ENCODE data around the gene DYSF. TPM values are rescaled to one million over a fixed set of nuclear protein-coding genes. Genes with fewer than 3 reads are reported as not detected.
A peak's percentile ranks its signal among the peaks of the same experiment; 100 is the strongest.

DYSF gene
- total RNA-seq, 4 donors from 2014 or later, result 4.2 to 12.0 (median 5.9) TPM

DNA sequence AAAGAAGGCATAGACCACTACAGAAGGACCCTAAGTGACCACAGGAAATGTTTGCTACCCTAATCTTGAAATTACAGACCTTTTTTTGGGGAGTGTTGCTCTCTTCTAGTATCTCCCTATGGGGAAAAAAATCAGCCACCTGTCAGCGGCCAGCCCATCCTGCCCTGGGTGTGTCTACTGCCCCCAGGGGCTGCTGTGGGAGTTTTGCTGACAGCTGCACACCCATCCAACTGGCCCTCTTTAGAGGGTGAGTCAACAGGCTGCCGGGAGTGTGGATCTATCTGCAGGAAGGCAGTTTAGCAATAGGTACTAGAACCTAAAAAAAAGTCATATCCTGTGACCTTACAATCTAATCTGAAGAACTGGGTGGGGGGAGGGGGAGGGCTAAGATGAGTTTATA lies 796 bp upstream of the DYSF start:
- TF ChIP-seq POLR2A (IDR thresholded peaks at IDR 0.05) (no peak), EP300 (IDR thresholded peaks at IDR 0.05) (no peak)
- TF ChIP-seq, protein P1, sequence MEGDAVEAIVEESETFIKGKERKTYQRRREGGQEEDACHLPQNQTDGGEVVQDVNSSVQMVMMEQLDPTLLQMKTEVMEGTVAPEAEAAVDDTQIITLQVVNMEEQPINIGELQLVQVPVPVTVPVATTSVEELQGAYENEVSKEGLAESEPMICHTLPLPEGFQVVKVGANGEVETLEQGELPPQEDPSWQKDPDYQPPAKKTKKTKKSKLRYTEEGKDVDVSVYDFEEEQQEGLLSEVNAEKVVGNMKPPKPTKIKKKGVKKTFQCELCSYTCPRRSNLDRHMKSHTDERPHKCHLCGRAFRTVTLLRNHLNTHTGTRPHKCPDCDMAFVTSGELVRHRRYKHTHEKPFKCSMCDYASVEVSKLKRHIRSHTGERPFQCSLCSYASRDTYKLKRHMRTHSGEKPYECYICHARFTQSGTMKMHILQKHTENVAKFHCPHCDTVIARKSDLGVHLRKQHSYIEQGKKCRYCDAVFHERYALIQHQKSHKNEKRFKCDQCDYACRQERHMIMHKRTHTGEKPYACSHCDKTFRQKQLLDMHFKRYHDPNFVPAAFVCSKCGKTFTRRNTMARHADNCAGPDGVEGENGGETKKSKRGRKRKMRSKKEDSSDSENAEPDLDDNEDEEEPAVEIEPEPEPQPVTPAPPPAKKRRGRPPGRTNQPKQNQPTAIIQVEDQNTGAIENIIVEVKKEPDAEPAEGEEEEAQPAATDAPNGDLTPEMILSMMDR (IDR thresholded peaks at IDR 0.05), result no peak
- Histone ChIP-seq H3K4me1 (peaks cover 0 to 37% (median 17%) of the 10 kb centered on the region in 4 donors), H3K27ac (no peak overlapping the region), H3K36me3 (no peaks in the 10 kb centered on the region), H3K9me3 (no peaks in the 10 kb centered on the region), H3K27me3 (peaks cover 0 to 28% of the 10 kb centered on the region in 2 donors), H3K4me3 (no peak overlapping the region)
- 15 to 41% methylated on average over 2 of the region's 2 CpGs for WGBS, 2 donors
- no peak for DNase-seq (ENCODE audit: low spot score in 2 of 2)

DNA sequence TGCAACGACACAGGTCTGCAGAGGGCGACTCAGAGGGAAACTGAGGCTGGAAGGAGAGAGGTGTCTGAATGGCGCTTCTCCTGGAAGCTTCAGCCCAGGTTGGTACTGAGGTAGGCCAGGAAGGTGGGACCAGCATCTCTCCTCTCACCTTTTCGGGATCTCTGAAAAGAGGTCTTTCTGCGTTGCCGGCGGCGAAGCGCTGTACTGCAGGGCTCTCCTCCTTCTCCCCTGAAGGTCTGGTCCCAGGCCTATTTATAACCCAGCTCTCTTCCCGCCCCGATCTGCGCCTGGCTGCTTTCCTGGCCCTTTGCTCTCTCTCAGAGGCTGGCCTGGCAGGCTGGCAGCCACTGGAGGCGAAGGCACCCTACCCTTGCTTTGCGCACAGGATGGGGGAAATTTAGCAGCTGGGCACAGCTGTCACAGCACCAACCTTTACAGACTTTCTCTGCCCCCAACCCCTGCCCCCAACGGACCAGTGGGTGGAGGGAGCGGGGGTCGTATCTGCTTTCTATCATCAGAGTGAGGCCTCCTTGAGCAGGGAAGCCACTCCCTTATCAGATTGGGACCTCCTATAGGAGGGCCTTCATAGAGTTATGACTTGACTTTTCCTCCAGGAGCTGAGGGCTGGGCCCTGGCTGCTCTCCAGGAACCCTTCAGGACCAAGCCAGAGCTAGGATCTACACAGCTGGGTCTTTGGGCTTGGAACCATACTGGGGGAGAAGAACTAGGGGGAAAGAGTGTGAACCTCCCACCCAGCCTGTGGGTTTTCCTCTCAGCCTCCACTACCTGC lies 1.1 kb downstream of the DYSF start:
- 33 to 47% methylated on average over 14 to 17 of the region's 17 CpGs for WGBS, 2 donors
- Histone ChIP-seq H3K4me1 (peaks cover 0 to 40% (median 17%) of the 10 kb centered on the region in 4 donors), H3K36me3 (no peaks in the 10 kb centered on the region), H3K27me3 (peaks cover 0 to 28% of the 10 kb centered on the region in 2 donors), H3K9me3 (no peaks in the 10 kb centered on the region), H3K4me3 (peak overlapping the region; percentile 22 to 52 (median 43)), H3K27ac (no peak overlapping the region)
- no peak for TF ChIP-seq EP300 (IDR thresholded peaks at IDR 0.05)
- TF ChIP-seq POLR2A (IDR thresholded peaks at IDR 0.05), result no peak
- TF ChIP-seq, protein P1 (IDR thresholded peaks at IDR 0.05), result no peak
- no peak for DNase-seq (ENCODE audit: low spot score in 2 of 2)

DNA sequence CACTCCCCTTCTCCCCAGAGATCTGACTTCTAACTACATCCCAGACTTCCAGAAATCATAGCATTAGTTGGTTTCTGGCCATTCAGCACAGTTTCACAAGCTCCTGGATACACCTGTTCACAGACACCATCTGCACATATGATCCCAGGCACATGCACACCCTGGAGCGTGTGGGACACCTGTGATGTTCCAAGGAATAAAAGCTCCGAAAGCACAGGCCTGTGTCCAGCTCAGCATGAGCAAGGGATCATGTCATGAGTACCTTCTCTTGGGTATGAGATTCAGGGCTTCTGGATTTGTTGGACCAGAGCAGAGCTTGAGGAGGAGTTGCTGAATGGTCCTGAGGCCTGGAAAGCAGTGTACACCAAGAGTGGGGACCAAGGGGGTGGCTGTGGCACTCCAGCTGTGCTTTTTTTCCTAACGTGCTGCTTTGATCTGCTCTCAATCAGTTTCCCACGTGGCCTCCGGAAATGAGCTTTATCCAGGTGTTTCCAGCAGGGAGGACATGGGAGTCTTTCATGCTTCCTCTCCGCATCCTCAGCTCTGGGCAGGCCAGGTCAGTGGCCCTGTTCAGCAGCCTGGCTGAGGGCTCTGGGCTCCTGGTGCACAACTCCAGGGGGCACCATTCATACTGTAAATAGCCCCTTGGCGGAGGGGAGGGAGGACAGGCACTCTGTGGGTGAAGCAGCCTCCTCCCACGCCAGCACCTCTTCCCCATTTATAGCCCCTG lies 1.8 kb downstream of the DYSF start:
- no peak for DNase-seq (ENCODE audit: low spot score in 2 of 2)
- no peaks in the 10 kb centered on the region for H3K9me3 ChIP-seq
- no peak overlapping the region for H3K27ac ChIP-seq
- WGBS, 2 donors, result 68 to 89% methylated on average over 5 to 8 of the region's 8 CpGs
- no peak overlapping the region for H3K4me3 ChIP-seq
- TF ChIP-seq POLR2A (IDR thresholded peaks at IDR 0.05) (no peak), EP300 (IDR thresholded peaks at IDR 0.05) (no peak)
- TF ChIP-seq, protein P1 (IDR thresholded peaks at IDR 0.05), result no peak
- H3K36me3 ChIP-seq, result no peaks in the 10 kb centered on the region
- H3K4me1 ChIP-seq, result peaks cover 0 to 40% (median 17%) of the 10 kb centered on the region in 4 donors
- H3K27me3 ChIP-seq, result peaks cover 0 to 28% of the 10 kb centered on the region in 2 donors

DNA sequence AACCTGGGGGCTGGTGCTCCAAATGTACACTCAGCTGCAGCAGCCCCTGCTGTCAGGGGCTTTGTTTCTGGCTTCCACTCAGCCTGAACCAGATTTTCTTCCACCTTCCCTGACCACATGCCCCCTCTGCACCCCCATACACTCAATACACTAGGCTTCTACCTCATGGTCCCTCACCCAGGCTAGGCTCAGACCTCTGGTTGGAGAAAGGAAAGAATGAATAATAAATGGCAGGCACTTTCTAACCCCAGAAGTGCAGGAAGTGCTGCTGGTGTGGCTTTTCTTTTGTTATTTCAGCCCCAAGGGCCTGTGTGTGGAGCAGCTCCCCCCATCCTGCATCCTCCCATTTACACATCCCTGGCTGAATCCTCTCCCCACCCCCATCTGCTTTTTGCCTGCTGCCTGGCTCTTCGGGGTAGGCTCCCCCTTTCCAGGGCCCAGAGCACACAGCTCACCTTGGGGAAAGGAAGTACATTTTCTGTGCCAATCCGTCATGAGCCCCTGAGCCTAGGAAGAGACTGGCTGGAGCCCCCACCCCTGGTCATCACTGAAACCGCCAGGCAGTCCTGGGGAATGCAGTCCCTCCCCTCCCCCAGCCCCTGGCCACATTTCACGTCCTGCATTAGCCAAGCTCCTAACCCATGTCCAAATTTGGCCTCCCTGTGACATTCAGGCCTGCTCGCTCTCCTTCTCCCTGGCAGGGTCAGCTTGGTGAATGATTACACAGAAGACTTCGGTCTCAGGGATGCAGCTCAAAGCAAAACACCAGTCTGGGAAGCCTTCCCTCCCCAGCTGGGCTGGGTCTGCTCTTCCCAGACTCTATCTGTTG lies 2.6 kb downstream of the DYSF start:
- Histone ChIP-seq H3K27me3 (peaks cover 0 to 28% of the 10 kb centered on the region in 2 donors), H3K27ac (peak overlapping the region in 1 of 4 donors; percentile 34), H3K4me3 (no peak overlapping the region), H3K4me1 (peaks cover 0 to 40% (median 17%) of the 10 kb centered on the region in 4 donors), H3K36me3 (no peaks in the 10 kb centered on the region), H3K9me3 (no peaks in the 10 kb centered on the region)
- no peak for DNase-seq (ENCODE audit: low spot score in 2 of 2)
- 44 to 46% methylated on average over 6 of the region's 6 CpGs for WGBS, 2 donors
- no peak for TF ChIP-seq POLR2A (IDR thresholded peaks at IDR 0.05)
- no peak for TF ChIP-seq EP300 (IDR thresholded peaks at IDR 0.05)
- TF ChIP-seq, protein P1 (IDR thresholded peaks at IDR 0.05), result no peak
